ENCODE data around the gene REPS2. TPM values are rescaled to one million over a fixed set of nuclear protein-coding genes. Genes with fewer than 3 reads are reported as not detected.
A peak's percentile ranks its signal among the peaks of the same experiment; 100 is the strongest.

Gene REPS2
- total and polyA plus RNA-seq, 2 experiments from 2014 or later = 1.2 to 4.4 TPM

DNA sequence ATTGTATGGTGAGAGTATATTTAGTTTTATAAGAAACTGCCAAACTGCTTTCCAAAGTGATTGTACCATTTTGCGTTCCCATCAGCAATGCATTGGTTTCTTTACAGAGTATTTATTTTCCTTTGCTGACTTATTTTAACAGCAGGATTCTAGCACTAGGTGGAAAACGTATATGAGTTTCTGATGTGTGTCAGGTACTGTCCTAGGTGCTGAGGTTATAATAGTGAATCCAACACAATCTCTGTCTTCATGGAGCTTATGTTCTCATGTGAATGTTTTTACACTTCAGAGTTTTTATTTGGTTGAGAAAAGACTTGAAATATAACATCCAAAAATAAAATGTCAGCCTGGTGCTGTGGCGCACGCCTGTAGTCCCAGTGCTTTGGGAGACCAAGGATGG, 4.0 kb downstream of the REPS2 start:
- Histone ChIP-seq H3K4me2 (no peak overlapping the region), H3K36me3 (ENCODE audit: insufficient read depth) (no peaks in the 10 kb centered on the region), H3K79me2 (replicated peaks; ENCODE audit: insufficient read depth) (no peaks in the 10 kb centered on the region), H3K27me3 (ENCODE audit: insufficient read depth) (peaks cover 17% of the 10 kb centered on the region), H2AFZ (no peak overlapping the region), H3K4me1 (ENCODE audit: insufficient read depth) (no peaks in the 10 kb centered on the region), H3F3A (replicated peaks; ENCODE audit: low read depth) (no peaks in the 10 kb centered on the region), H4K20me1 (replicated peaks; ENCODE audit: insufficient read depth) (no peaks in the 10 kb centered on the region), H3K27ac (ENCODE audit: low read depth) (no peak overlapping the region), H3K9me2 (ENCODE audit: insufficient read depth) (no peaks in the 10 kb centered on the region), H3K4me3 (no peak overlapping the region)
- Mint-ChIP-seq H3K4me3 (no peak overlapping the region), H3K4me1 (no peaks in the 10 kb centered on the region; the same call in 2 of the 3 replicates), H3K36me3 (ENCODE audit: low read depth) (no peaks in the 10 kb centered on the region), H3K27me3 (ENCODE audit: insufficient read depth, low read depth, poor library complexity) (peaks cover 4% of the 10 kb centered on the region), H3K9me3 (no peaks in the 10 kb centered on the region; the same call in 2 of the 3 replicates), H3K27ac (no peak overlapping the region)
- no peak for TF ChIP-seq ZNF114 (CRISPR knock-in tag; IDR thresholded peaks at IDR 0.05)
- TF ChIP-seq, protein P1, sequence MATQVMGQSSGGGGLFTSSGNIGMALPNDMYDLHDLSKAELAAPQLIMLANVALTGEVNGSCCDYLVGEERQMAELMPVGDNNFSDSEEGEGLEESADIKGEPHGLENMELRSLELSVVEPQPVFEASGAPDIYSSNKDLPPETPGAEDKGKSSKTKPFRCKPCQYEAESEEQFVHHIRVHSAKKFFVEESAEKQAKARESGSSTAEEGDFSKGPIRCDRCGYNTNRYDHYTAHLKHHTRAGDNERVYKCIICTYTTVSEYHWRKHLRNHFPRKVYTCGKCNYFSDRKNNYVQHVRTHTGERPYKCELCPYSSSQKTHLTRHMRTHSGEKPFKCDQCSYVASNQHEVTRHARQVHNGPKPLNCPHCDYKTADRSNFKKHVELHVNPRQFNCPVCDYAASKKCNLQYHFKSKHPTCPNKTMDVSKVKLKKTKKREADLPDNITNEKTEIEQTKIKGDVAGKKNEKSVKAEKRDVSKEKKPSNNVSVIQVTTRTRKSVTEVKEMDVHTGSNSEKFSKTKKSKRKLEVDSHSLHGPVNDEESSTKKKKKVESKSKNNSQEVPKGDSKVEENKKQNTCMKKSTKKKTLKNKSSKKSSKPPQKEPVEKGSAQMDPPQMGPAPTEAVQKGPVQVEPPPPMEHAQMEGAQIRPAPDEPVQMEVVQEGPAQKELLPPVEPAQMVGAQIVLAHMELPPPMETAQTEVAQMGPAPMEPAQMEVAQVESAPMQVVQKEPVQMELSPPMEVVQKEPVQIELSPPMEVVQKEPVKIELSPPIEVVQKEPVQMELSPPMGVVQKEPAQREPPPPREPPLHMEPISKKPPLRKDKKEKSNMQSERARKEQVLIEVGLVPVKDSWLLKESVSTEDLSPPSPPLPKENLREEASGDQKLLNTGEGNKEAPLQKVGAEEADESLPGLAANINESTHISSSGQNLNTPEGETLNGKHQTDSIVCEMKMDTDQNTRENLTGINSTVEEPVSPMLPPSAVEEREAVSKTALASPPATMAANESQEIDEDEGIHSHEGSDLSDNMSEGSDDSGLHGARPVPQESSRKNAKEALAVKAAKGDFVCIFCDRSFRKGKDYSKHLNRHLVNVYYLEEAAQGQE (IDR thresholded peaks at IDR 0.05; ENCODE audit: unreplicated experiment) = peak; percentile 37
- DNase-seq (ENCODE audit: low spot score) = no peak
- no peak for ATAC-seq

- H3K9me2 ChIP-seq (ENCODE audit: insufficient read depth) = no peaks in the 10 kb centered on the region
- H3K79me2 ChIP-seq (replicated peaks; ENCODE audit: insufficient read depth) = no peaks in the 10 kb centered on the region
- H3K4me3 ChIP-seq = no peak overlapping the region
- H3K27me3 Mint-ChIP-seq (ENCODE audit: insufficient read depth, low read depth, poor library complexity) = no peaks in the 10 kb centered on the region
- no peak for DNase-seq (ENCODE audit: low spot score)
- H3K4me1 Mint-ChIP-seq = peaks cover 22% of the 10 kb centered on the region
- no peaks in the 10 kb centered on the region; the same call in 2 of the 3 replicates for H3K9me3 Mint-ChIP-seq
- H3F3A ChIP-seq (replicated peaks; ENCODE audit: low read depth) = no peaks in the 10 kb centered on the region
- H3K4me2 ChIP-seq = no peak overlapping the region
- ATAC-seq = no peak
- no peak overlapping the region for H3K27ac Mint-ChIP-seq
- no peaks in the 10 kb centered on the region for H4K20me1 ChIP-seq (replicated peaks; ENCODE audit: insufficient read depth)
- no peaks in the 10 kb centered on the region for H3K36me3 ChIP-seq (ENCODE audit: insufficient read depth)
- H2AFZ ChIP-seq = no peak overlapping the region
- no peak overlapping the region for H3K4me3 Mint-ChIP-seq
- no peak overlapping the region for H3K27ac ChIP-seq (ENCODE audit: low read depth)
- H3K4me1 ChIP-seq (ENCODE audit: insufficient read depth) = no peaks in the 10 kb centered on the region; the same call in 1 of the 2 replicates
- no peaks in the 10 kb centered on the region for H3K36me3 Mint-ChIP-seq (ENCODE audit: low read depth)
- 0 out of 2 replicates have a peak, but pooled peaks cover under 1% of the 10 kb centered on the region for H3K27me3 ChIP-seq (ENCODE audit: insufficient read depth)
- no peak for TF ChIP-seq JUNB (IDR thresholded peaks at IDR 0.05; ENCODE audit: unreplicated experiment)
- TF ChIP-seq ZNF114 (CRISPR knock-in tag; IDR thresholded peaks at IDR 0.05) = no peak
- no peak for TF ChIP-seq STAT1 (IDR thresholded peaks at IDR 0.05; ENCODE audit: unreplicated experiment)
- TF ChIP-seq EZH2phosphoT487 (IDR thresholded peaks at IDR 0.05; ENCODE audit: unreplicated experiment) = no peak
- TF ChIP-seq, protein P2, sequence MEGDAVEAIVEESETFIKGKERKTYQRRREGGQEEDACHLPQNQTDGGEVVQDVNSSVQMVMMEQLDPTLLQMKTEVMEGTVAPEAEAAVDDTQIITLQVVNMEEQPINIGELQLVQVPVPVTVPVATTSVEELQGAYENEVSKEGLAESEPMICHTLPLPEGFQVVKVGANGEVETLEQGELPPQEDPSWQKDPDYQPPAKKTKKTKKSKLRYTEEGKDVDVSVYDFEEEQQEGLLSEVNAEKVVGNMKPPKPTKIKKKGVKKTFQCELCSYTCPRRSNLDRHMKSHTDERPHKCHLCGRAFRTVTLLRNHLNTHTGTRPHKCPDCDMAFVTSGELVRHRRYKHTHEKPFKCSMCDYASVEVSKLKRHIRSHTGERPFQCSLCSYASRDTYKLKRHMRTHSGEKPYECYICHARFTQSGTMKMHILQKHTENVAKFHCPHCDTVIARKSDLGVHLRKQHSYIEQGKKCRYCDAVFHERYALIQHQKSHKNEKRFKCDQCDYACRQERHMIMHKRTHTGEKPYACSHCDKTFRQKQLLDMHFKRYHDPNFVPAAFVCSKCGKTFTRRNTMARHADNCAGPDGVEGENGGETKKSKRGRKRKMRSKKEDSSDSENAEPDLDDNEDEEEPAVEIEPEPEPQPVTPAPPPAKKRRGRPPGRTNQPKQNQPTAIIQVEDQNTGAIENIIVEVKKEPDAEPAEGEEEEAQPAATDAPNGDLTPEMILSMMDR (conservative IDR thresholded peaks at IDR 0.05; ENCODE audit: low read depth in 2 of 2) = no peak
- TF ChIP-seq, protein P1 (IDR thresholded peaks at IDR 0.05; ENCODE audit: unreplicated experiment) = no peak
- no peak for TF ChIP-seq CREB1 (CRISPR knock-in tag; IDR thresholded peaks at IDR 0.05; ENCODE audit: low read depth)
- no peak for TF ChIP-seq ZNF331 (CRISPR knock-in tag; IDR thresholded peaks at IDR 0.05; ENCODE audit: low read depth)
- no peak for TF ChIP-seq POLR2AphosphoS5 (IDR thresholded peaks at IDR 0.05; ENCODE audit: low read depth)
- TF ChIP-seq, protein P3, sequence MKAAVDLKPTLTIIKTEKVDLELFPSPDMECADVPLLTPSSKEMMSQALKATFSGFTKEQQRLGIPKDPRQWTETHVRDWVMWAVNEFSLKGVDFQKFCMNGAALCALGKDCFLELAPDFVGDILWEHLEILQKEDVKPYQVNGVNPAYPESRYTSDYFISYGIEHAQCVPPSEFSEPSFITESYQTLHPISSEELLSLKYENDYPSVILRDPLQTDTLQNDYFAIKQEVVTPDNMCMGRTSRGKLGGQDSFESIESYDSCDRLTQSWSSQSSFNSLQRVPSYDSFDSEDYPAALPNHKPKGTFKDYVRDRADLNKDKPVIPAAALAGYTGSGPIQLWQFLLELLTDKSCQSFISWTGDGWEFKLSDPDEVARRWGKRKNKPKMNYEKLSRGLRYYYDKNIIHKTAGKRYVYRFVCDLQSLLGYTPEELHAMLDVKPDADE (IDR thresholded peaks at IDR 0.05) = no peak
These were observed 7.3 kb downstream of the REPS2 start for GRCh38 chrX:16953606-16954211.

Data from GM23338 (cell line).